NCI-H2196 (cell line): ENCODE data around the gene GPR84.
"Not testable (repeated sequence)": the region's sequence is repeated elsewhere in the genome, so short reads cannot be mapped to it uniquely, and the experiment has no call there.

Experiments
- DNase-seq: peaks from one replicate; lab custom pipeline; 2025; ENCODE audit not compliant: unreplicated experiment; lab: John Stamatoyannopoulos, UW

Gene GPR84

GRCh38 chr12:54328595-54329337 is 35.5 kb downstream of the GPR84 start:
- DNase-seq = no peak

- DNase-seq = not testable (repeated sequence)
Observed at GRCh38 chr12:54325442-54326109, 38.7 kb downstream of the GPR84 start.

GRCh38 chr12:54324617-54325441 is 39.5 kb downstream of the GPR84 start, which contains the start of gene COPZ1:
Gene COPZ1, plus strand, starts transcription at chr12:54325131. Its CDS starts 33 bp downstream, at chr12:54325164.
- peak; percentile 98 for DNase-seq

GRCh38 chr12:54321363-54321762 is 42.9 kb downstream of the GPR84 start:
- no peak for DNase-seq
